PC-3 (cell line): ENCODE data around the gene AIG1. TPM values are rescaled to one million over a fixed set of nuclear protein-coding genes. Genes with fewer than 3 reads are reported as not detected.

Experiments used
- ATAC-seq: fragments of 200-7000 bp; cut with Tn5 transposase; 2 replicates; pipeline ENCODE4 v1.9.1; 2020; ENCODE audit warnings: mild to moderate bottlenecking, moderate library complexity
- BruUV-seq: library from RNA; stranded (reverse); fragments of 400-500 nt; replicated peaks from 2 replicates; lab custom pipeline; 2021; lab: Mats Ljungman, UMichigan
- CTCF ChIA-PET: fragments of 300-600 bp; sonication (Branson Sonifier 250); formaldehyde crosslinking; loops from one replicate; lab custom pipeline; 2022; ENCODE audit warnings: antibody characterized with exemption; lab: Charles Lee
- POLR2A ChIA-PET: fragments of 300-600 bp; sonication (Branson Sonifier 250); formaldehyde crosslinking; loops from one replicate; lab custom pipeline; 2022; ENCODE audit warnings: antibody characterized with exemption; ENCODE audit not compliant: unreplicated experiment; lab: Charles Lee
- DNase-seq: peaks from one replicate; pipeline ENCODE4 v3.0.0-alpha.2; 2015
- H2AFZ ChIP-seq: fragments of 300-600 bp; sonication (generic); 2 replicates; pipeline ENCODE4 v1.6.0; 2016; ENCODE audit warnings: antibody characterized with exemption, low read length
- H3F3A ChIP-seq: fragments of 300-600 bp; sonication (generic); one replicate; pipeline ENCODE4 v1.6.0; 2017; ENCODE audit warnings: antibody characterized with exemption, low read length, control low read depth, mild to moderate bottlenecking; ENCODE audit not compliant: unreplicated experiment
- H3K27ac ChIP-seq: fragments of 300-600 bp; sonication (generic); 2 replicates; pipeline ENCODE4 v1.5.1; 2016; ENCODE audit warnings: mild to moderate bottlenecking, low read length
- H3K27me3 ChIP-seq: fragments of 300-600 bp; sonication (generic); 2 replicates; pipeline ENCODE4 v1.6.1; 2016; ENCODE audit warnings: low read length, mixed read lengths
- H3K36me3 ChIP-seq: fragments of 300-600 bp; sonication (generic); 2 replicates; pipeline ENCODE4 v1.6.1; 2016; ENCODE audit warnings: low read depth, mixed run types, low read length, mixed read lengths
- H3K4me1 ChIP-seq: fragments of 300-600 bp; sonication (generic); 2 replicates; pipeline ENCODE4 v1.5.1; 2016; ENCODE audit warnings: low read length; ENCODE audit not compliant: insufficient read depth
- H3K4me2 ChIP-seq: fragments of 300-600 bp; sonication (generic); 2 replicates; pipeline ENCODE4 v1.6.0; 2016; ENCODE audit warnings: low read length
- H3K4me3 ChIP-seq: fragments of 300-600 bp; sonication (generic); 2 replicates; pipeline ENCODE4 v1.5.1; 2016; ENCODE audit warnings: mild to moderate bottlenecking, low read length, mixed read lengths
- H3K79me2 ChIP-seq: fragments of 300-600 bp; sonication (generic); 2 replicates; pipeline ENCODE4 v1.6.1; 2017; ENCODE audit warnings: low read length, mixed read lengths
- H3K9ac ChIP-seq: fragments of 300-600 bp; sonication (generic); 2 replicates; pipeline ENCODE4 v1.6.0; 2016; ENCODE audit warnings: mild to moderate bottlenecking, low read length
- H3K9me2 ChIP-seq: fragments of 300-600 bp; sonication (generic); replicated peaks from 2 replicates; pipeline ENCODE4 v1.6.1; 2016; ENCODE audit warnings: mixed run types, low read length, mixed read lengths
- H3K9me3 ChIP-seq: fragments of 300-600 bp; sonication (generic); 2 replicates; pipeline ENCODE4 v1.6.1; 2016; ENCODE audit warnings: low read length, mixed read lengths
- H4K20me1 ChIP-seq: fragments of 300-600 bp; sonication (generic); 2 replicates; pipeline ENCODE4 v1.6.1; 2016; ENCODE audit warnings: low read length, mixed read lengths
- EZH2 ChIP-seq: fragments of 300-600 bp; sonication (generic); IDR thresholded peaks from one replicate; pipeline ENCODE4 v1.6.1; 2017; ENCODE audit warnings: antibody characterized with exemption, mild to moderate bottlenecking, low read length; ENCODE audit not compliant: unreplicated experiment
- EZH2phosphoT487 ChIP-seq: fragments of 300-600 bp; sonication (generic); IDR thresholded peaks from 2 replicates; pipeline ENCODE4 v1.6.1; 2018; ENCODE audit warnings: mild to moderate bottlenecking, antibody characterized with exemption, low read length, borderline replicate concordance
- intact Hi-C: fragments of 100-400 bp; cut with micrococcal nuclease; formaldehyde crosslinking; loops from 2 replicates; pipeline ENCODE4 v1.9.0; 2023
- total RNA-seq: library from RNA; depleted of rRNA; stranded (reverse); fragments of >200 nt; gene quantifications from 2 replicates; pipeline ENCODE4 v1.2.3, GENCODE V29; 2014
- TF ChIP-seq, protein P1 (sequence below): fragments of 300-600 bp; sonication (generic); conservative IDR thresholded peaks from 2 replicates; pipeline ENCODE4 v1.5.1; 2017; ENCODE audit warnings: antibody characterized with exemption, low read depth, mild to moderate bottlenecking, low read length

AIG1 gene
- total RNA-seq, 1 experiment from 2014 or later: 32.7 TPM

DNA sequence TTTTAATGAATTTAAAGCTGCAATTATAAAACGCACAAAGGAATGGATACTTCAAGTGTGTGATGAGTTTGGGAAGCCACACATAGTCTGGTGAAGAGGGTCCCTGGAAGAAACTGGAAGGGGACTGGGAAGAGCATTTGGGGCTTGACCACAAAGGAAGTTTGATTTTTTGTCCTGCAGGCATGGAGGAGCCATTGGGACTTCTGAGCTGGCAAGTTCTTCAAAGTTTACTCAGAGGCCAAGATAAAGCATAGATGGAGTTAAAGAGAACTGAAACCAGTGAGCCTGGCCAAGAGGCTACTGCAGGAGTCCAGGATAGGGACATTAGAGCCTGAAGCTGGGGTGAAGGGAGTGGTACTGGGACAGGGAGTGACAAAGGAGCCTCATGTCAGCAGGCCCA is 95.0 kb downstream of the AIG1 start:
- Histone ChIP-seq H4K20me1 (no peaks in the 10 kb centered on the region), H3K36me3 (no peaks in the 10 kb centered on the region), H3K27ac (no peak overlapping the region), H3K9me3 (no peaks in the 10 kb centered on the region), H3K4me3 (no peak overlapping the region), H2AFZ (no peak overlapping the region), H3K9me2 (no peaks in the 10 kb centered on the region), H3K79me2 (no peaks in the 10 kb centered on the region), H3F3A (no peaks in the 10 kb centered on the region), H3K4me2 (no peak overlapping the region), H3K27me3 (no peaks in the 10 kb centered on the region), H3K9ac (no peak overlapping the region), H3K4me1 (no peaks in the 10 kb centered on the region)
- BruUV-seq: no TSS peak
- DNase-seq (no peak), ATAC-seq (no peak)
- no peak for TF ChIP-seq EZH2
- no peak for TF ChIP-seq EZH2phosphoT487
- TF ChIP-seq, protein P1, sequence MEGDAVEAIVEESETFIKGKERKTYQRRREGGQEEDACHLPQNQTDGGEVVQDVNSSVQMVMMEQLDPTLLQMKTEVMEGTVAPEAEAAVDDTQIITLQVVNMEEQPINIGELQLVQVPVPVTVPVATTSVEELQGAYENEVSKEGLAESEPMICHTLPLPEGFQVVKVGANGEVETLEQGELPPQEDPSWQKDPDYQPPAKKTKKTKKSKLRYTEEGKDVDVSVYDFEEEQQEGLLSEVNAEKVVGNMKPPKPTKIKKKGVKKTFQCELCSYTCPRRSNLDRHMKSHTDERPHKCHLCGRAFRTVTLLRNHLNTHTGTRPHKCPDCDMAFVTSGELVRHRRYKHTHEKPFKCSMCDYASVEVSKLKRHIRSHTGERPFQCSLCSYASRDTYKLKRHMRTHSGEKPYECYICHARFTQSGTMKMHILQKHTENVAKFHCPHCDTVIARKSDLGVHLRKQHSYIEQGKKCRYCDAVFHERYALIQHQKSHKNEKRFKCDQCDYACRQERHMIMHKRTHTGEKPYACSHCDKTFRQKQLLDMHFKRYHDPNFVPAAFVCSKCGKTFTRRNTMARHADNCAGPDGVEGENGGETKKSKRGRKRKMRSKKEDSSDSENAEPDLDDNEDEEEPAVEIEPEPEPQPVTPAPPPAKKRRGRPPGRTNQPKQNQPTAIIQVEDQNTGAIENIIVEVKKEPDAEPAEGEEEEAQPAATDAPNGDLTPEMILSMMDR: no peak
- POLR2A ChIA-PET: no interaction called here
- CTCF ChIA-PET: no interaction called here
- intact Hi-C loops: no loop called here

DNA sequence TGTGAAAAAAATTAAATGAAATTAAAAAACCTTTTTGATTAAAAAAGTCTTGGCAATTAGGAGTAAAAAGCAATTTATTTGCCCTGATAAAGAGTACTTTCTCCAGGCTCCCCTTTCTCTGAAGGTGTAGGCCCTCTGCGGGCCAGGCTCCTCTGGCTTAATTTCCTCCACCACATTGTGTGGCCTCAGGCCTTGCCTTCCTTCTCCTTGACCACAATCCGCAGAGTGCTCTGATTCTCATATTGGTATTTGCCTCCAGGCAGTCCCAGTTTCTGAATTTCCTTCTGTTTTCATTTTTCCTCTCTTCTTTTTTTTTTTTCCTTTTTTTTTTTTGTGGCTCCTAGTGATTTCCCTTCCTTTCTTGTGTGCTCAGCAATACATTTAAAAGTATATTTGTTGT is 96.4 kb downstream of the AIG1 start:
- no peak overlapping the region for H2AFZ ChIP-seq
- no peaks in the 10 kb centered on the region for H4K20me1 ChIP-seq
- no peaks in the 10 kb centered on the region for H3K9me2 ChIP-seq
- ChIA-PET POLR2A (no interaction called here), CTCF (no interaction called here)
- H3K4me1 ChIP-seq: no peaks in the 10 kb centered on the region
- H3F3A ChIP-seq: no peaks in the 10 kb centered on the region
- H3K4me2 ChIP-seq: no peak overlapping the region
- no peak for TF ChIP-seq EZH2
- TF ChIP-seq, protein P1: no peak
- TF ChIP-seq EZH2phosphoT487: no peak
- no TSS peak for BruUV-seq
- H3K27ac ChIP-seq: no peak overlapping the region
- intact Hi-C loops: no loop called here
- DNase-seq: peak; percentile 13
- H3K9me3 ChIP-seq: no peaks in the 10 kb centered on the region
- no peak overlapping the region for H3K9ac ChIP-seq
- no peaks in the 10 kb centered on the region for H3K79me2 ChIP-seq
- no peak for ATAC-seq
- H3K27me3 ChIP-seq: no peaks in the 10 kb centered on the region
- no peaks in the 10 kb centered on the region for H3K36me3 ChIP-seq
- no peak overlapping the region for H3K4me3 ChIP-seq

- Histone ChIP-seq H3K4me1 (no peaks in the 10 kb centered on the region), H4K20me1 (no peaks in the 10 kb centered on the region), H3K27me3 (no peaks in the 10 kb centered on the region), H3K9ac (no peak overlapping the region), H3K9me3 (no peaks in the 10 kb centered on the region), H3K9me2 (no peaks in the 10 kb centered on the region), H3K36me3 (no peaks in the 10 kb centered on the region), H2AFZ (no peak overlapping the region), H3F3A (no peaks in the 10 kb centered on the region), H3K79me2 (no peaks in the 10 kb centered on the region), H3K27ac (no peak overlapping the region), H3K4me2 (no peak overlapping the region), H3K4me3 (no peak overlapping the region)
- ATAC-seq (peak; percentile 55), DNase-seq (no peak)
- POLR2A ChIA-PET: interaction anchor here (0.6 kb wide), 1 partner anchor 1351 kb away, joined by 3 read pairs; no protein-coding TSS in a partner anchor
- TF ChIP-seq EZH2: no peak
- TF ChIP-seq, protein P1: no peak
- no peak for TF ChIP-seq EZH2phosphoT487
- intact Hi-C loops: loop anchor here (2.0 kb wide), 1 partner anchor 211 kb away; no protein-coding TSS in a partner anchor
- no TSS peak for BruUV-seq
- CTCF ChIA-PET: no interaction called here
These were observed 97.5 kb downstream of the AIG1 start for GRCh38 chr6:143158113-143158581.
